Stomach (tissue), 9 donors: ENCODE measurements around the gene C12orf43. TPM values are rescaled to one million over a fixed set of nuclear protein-coding genes. Genes with fewer than 3 reads are reported as not detected.

ENCODE experiments used
- DNase-seq, 2 donors: peaks; one replicate each; pipeline versions ENCODE4 v3.0.0 to v3.0.0-alpha.2; 2013 to 2019
- H3K27ac ChIP-seq, 5 donors: fragments of 200-600 bp in 4 of 5; sonication (generic) in 4 of 5; one replicate each; pipeline ENCODE4 v1.5.1; 2013 to 2019; ENCODE audit warnings: mild to moderate bottlenecking in 1 of 5, moderate library complexity in 1 of 5
- H3K27me3 ChIP-seq, 3 donors: fragments of 200-600 bp; sonication (generic); one replicate each; pipeline ENCODE4 v1.5.1; 2017 to 2019; ENCODE audit warnings: mixed run types in 1 of 3
- H3K36me3 ChIP-seq, 4 donors: fragments of 200-600 bp; sonication (generic); 1 replicate in 3 of 4; 2 replicates in 1 of 4; pipeline ENCODE4 v1.5.1; 2016 to 2019
- H3K4me1 ChIP-seq, 4 donors: fragments of 200-600 bp; sonication (generic); one replicate each; pipeline ENCODE4 v1.5.1; 2016 to 2019
- H3K4me3 ChIP-seq, 4 donors: fragments of 200-600 bp; sonication (generic) in 3 of 4; one replicate each; pipeline ENCODE4 v1.5.1; 2016 to 2019; ENCODE audit warnings: mild to moderate bottlenecking in 1 of 4
- H3K9me3 ChIP-seq, 4 donors: fragments of 200-600 bp; sonication (generic); one replicate each; pipeline ENCODE4 v1.5.1; 2016 to 2019
- EP300 ChIP-seq: sonication (generic); formaldehyde crosslinking; IDR thresholded peaks from one replicate; pipeline ENCODE4 v1.6.1; 2017; ENCODE audit warnings: antibody characterized with exemption
- POLR2A ChIP-seq, 4 donors: fragments of 450-650 bp; IDR thresholded peaks; one replicate each; pipeline ENCODE4 v1.6.1; 2016; ENCODE audit warnings: antibody characterized with exemption in 4 of 4, control low read depth in 2 of 4, mild to moderate bottlenecking in 1 of 4, moderate library complexity in 1 of 4
- POLR2AphosphoS5 ChIP-seq, 3 donors: sonication (generic); formaldehyde crosslinking; IDR thresholded peaks; one replicate each; pipeline ENCODE4 v1.6.1; 2016; ENCODE audit warnings: antibody characterized with exemption in 3 of 3
- WGBS, 5 donors: extraction: QIAGEN DNeasy Blood & Tissue Kit in 3 of 5; methylation state at CpG; one replicate each; pipeline versions ENCODE4 v1.1.5 to v1.1.7; 2013 to 2018; 5-methylcytosine and 5-hydroxymethylcytosine counted together
- intact Hi-C: fragments of 100-400 bp; cut with DNase I; formaldehyde crosslinking; loops from one replicate; pipeline ENCODE4 v1.15.1; 2023; ENCODE audit warnings: low total_unique reads
- polyA plus RNA-seq, 3 donors: library from polyadenylated mRNA; stranded (reverse); fragments of 200-250 nt; gene quantifications; one replicate each; pipeline ENCODE4 v1.2.3, GENCODE V29; 2013
- total RNA-seq, 5 donors: library from RNA; depleted of rRNA; stranded (reverse); fragments of >200 nt; gene quantifications; one replicate each; pipeline versions ENCODE4 v1.1.0 to v1.2.3, GENCODE V29; 2014 to 2016
- TF ChIP-seq, protein P1 (sequence below), 7 experiments: fragments of 450-650 bp in 4 of 7; fragments of 200-600 bp in 3 of 7; sonication (generic) in 3 of 7; IDR thresholded peaks; one replicate each; pipeline ENCODE4 v1.5.1; 2016 to 2019; ENCODE audit warnings: antibody characterized with exemption in 7 of 7, control low read depth in 2 of 7, mild to moderate bottlenecking in 1 of 7
- donor health status: healthy with polysubstance abuse.
- donor health status: Bipolar disorder and iron deficiency.
- donor health status: healthy.

Gene C12orf43
- total and polyA plus RNA-seq, 8 donors = 5.5 to 42.4 (median 12.9) TPM

DNA sequence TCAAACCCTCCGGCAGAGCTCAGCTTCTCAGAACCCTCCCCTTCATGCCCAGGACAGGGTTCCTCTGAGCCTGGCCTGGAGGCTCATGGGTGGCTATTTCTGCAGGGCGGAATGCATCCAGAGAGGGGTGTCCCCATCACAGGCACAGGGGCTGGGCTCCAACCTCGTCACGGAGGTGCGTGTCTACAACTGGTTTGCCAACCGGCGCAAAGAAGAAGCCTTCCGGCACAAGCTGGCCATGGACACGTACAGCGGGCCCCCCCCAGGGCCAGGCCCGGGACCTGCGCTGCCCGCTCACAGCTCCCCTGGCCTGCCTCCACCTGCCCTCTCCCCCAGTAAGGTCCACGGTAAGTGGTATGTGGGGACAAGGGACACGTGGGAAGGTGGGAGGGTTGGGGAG is 22.2 kb downstream of the C12orf43 start:
- peaks cover 0 to 42% (median 36%) of the 10 kb centered on the region in 4 donors for H3K36me3 ChIP-seq
- peaks cover 0 to 5% (median 4%) of the 10 kb centered on the region in 4 donors for H3K4me1 ChIP-seq
- 87 to 95% (median 94%) methylated on average over 12 to 15 of the region's 15 CpGs for WGBS, 5 donors
- H3K27me3 ChIP-seq = no peaks in the 10 kb centered on the region
- TF ChIP-seq POLR2A (IDR thresholded peaks at IDR 0.05) (no peak), POLR2AphosphoS5 (IDR thresholded peaks at IDR 0.05) (no peak)
- DNase-seq = no peak
- no peak overlapping the region for H3K27ac ChIP-seq
- no peak overlapping the region for H3K4me3 ChIP-seq
- intact Hi-C loops = no loop called here
- no peaks in the 10 kb centered on the region for H3K9me3 ChIP-seq

DNA sequence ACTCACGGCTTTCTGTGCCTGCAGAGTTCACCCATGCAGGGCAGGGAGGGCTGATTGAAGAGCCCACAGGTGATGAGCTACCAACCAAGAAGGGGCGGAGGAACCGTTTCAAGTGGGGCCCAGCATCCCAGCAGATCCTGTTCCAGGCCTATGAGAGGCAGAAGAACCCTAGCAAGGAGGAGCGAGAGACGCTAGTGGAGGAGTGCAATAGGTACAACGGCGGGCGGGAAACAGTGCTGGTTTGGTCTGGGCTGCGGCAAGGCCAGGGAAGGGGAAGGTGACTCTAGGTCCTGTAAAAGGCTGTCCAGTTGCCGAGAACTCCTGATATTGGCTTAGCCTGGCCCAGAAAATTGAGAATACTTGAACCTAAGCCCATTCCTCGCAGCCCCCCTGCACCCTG is 22.8 kb downstream of the C12orf43 start:
- TF ChIP-seq, protein P1, sequence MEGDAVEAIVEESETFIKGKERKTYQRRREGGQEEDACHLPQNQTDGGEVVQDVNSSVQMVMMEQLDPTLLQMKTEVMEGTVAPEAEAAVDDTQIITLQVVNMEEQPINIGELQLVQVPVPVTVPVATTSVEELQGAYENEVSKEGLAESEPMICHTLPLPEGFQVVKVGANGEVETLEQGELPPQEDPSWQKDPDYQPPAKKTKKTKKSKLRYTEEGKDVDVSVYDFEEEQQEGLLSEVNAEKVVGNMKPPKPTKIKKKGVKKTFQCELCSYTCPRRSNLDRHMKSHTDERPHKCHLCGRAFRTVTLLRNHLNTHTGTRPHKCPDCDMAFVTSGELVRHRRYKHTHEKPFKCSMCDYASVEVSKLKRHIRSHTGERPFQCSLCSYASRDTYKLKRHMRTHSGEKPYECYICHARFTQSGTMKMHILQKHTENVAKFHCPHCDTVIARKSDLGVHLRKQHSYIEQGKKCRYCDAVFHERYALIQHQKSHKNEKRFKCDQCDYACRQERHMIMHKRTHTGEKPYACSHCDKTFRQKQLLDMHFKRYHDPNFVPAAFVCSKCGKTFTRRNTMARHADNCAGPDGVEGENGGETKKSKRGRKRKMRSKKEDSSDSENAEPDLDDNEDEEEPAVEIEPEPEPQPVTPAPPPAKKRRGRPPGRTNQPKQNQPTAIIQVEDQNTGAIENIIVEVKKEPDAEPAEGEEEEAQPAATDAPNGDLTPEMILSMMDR (IDR thresholded peaks at IDR 0.05) = no peak
- TF ChIP-seq EP300 = no peak
- TF ChIP-seq POLR2A (IDR thresholded peaks at IDR 0.05) = no peak
- TF ChIP-seq POLR2AphosphoS5 (IDR thresholded peaks at IDR 0.05) = no peak
- 85 to 93% (median 88%) methylated on average over 11 of the region's 11 CpGs for WGBS, 5 donors
- Histone ChIP-seq H3K4me3 (no peak overlapping the region), H3K9me3 (no peaks in the 10 kb centered on the region), H3K36me3 (peaks cover 0 to 48% (median 42%) of the 10 kb centered on the region in 4 donors), H3K27ac (no peak overlapping the region), H3K4me1 (no peaks in the 10 kb centered on the region), H3K27me3 (no peaks in the 10 kb centered on the region)
- intact Hi-C loops = no loop called here
- DNase-seq = no peak

DNA sequence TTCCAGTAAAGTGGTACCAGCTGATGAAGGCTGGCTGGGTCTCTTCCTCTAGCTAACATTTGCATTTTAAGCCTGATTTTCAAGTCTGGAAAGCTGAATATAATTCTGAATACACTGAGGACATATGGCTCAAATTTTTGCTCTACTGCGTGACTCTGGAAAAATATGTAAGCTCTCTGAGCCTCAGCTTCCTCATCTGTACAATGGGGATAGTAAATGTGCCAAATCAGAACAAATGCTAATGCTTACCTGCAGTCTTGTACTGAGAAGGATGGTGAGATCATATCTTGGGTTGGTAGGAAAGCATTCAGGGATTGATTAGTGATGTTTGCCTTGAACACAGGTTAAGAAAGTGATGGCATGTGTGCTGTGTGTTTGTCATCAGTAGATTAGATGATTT is 23.3 kb downstream of the C12orf43 start:
- Histone ChIP-seq H3K4me1 (no peaks in the 10 kb centered on the region), H3K36me3 (peaks cover 0 to 48% (median 43%) of the 10 kb centered on the region in 4 donors), H3K27ac (no peak overlapping the region), H3K27me3 (no peaks in the 10 kb centered on the region), H3K4me3 (no peak overlapping the region), H3K9me3 (no peaks in the 10 kb centered on the region)
- TF ChIP-seq, protein P1 (IDR thresholded peaks at IDR 0.05) = no peak
- TF ChIP-seq EP300 (no peak), POLR2A (IDR thresholded peaks at IDR 0.05) (no peak)
- DNase-seq = no peak
- intact Hi-C loops = no loop called here
- 93 to 100% (median 95%) methylated on average over 1 of the region's 1 CpG for WGBS, 5 donors

DNA sequence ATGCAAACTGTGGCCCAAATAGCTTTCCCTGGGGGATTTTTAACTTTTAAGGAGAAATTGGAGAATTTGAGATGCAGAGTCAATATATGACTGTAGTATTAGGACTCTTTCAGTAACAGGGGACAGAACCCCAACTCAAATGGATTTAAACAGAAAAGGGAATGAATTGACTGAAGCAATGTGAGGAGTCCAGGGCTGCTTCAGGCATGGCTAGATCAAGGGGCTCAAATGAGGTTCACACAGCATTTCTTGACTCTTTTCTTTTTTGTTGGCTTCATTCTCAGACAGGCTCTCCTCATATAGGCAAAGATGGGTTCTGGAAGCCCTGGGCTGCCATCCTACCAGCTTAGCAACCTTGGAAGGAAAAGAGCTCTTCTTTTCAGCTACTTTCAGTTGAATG is 24.3 kb downstream of the C12orf43 start:
- intact Hi-C loops = no loop called here
- H3K36me3 ChIP-seq = peaks cover 0 to 41% (median 41%) of the 10 kb centered on the region in 4 donors
- H3K4me1 ChIP-seq = no peaks in the 10 kb centered on the region
- H3K9me3 ChIP-seq = no peaks in the 10 kb centered on the region
- no peaks in the 10 kb centered on the region for H3K27me3 ChIP-seq
- H3K27ac ChIP-seq = no peak overlapping the region
- TF ChIP-seq POLR2A (IDR thresholded peaks at IDR 0.05) = no peak
- TF ChIP-seq, protein P1 (IDR thresholded peaks at IDR 0.05) = no peak
- no peak for TF ChIP-seq EP300
- no peak for TF ChIP-seq POLR2AphosphoS5 (IDR thresholded peaks at IDR 0.05)
- H3K4me3 ChIP-seq = no peak overlapping the region
- no peak for DNase-seq

DNA sequence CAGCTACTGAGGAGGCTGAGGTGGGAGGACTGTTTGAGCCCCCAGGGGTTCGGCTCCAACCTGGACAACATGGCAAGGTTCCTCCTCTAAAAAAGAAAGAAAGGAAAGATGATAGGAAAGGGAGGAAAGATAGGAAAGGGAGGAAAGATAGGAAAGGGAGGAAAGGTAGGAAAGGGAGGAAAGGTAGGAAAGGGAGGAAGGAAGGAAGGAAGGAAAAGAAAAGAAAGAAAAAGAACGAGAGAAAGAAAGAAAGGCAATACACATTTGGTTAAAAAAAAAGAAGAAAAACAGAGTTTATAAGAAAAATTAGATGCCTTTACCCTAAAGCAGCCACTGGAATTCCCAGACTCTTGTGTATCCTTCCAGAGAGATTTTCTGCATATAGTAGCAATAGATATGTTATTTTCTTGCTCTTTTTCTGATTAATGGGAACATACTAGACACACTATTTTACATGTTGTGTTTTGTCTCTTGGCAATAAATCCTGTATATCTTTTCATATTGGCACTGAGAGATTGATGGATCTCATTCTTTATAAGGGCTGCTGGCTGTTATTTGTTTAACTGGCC is 25.7 kb downstream of the C12orf43 start:
- Histone ChIP-seq H3K27ac (no peak overlapping the region), H3K4me1 (peaks cover 0 to 2% (median 1%) of the 10 kb centered on the region in 4 donors), H3K4me3 (no peak overlapping the region), H3K9me3 (no peaks in the 10 kb centered on the region), H3K36me3 (peaks cover 0 to 33% (median 27%) of the 10 kb centered on the region in 4 donors), H3K27me3 (no peaks in the 10 kb centered on the region)
- TF ChIP-seq POLR2AphosphoS5 (IDR thresholded peaks at IDR 0.05) (no peak), POLR2A (IDR thresholded peaks at IDR 0.05) (no peak)
- intact Hi-C loops = no loop called here
- DNase-seq = no peak
- 50 to 66% (median 54%) methylated on average over 2 of the region's 2 CpGs for WGBS, 5 donors
